GM19025 (cell line): ENCODE results near the gene NFKB1.
"Not testable (repeated sequence)": the region's sequence is repeated elsewhere in the genome, so short reads cannot be mapped to it uniquely, and the experiment has no call there.

Experiments used
- ATAC-seq: cut with Tn5 transposase; IDR thresholded peaks from one replicate; pipeline ENCODE4 v1.9.1; 2021; ENCODE audit warnings: mild to moderate bottlenecking, low read depth, moderate library complexity; ENCODE audit not compliant: unreplicated experiment

NFKB1 gene

DNA sequence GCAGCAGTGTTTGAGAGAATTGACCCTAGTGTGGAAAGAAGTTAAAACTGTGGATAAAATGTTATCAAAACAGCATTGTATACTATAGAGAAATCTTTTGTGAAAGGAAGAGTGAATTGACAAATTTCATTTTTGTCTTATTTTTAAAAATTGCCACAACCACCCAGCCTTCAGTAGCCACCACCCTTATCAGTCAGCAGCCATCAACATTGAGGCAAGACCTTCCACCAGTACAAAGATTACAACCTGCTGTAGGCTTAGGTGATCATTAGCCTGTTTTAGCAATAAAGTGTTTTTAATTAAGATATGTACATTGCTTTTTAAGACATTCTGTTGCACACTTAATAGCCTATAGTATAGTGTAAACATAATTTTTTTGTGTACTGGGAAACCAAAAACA is 91.1 kb downstream of the NFKB1 start:
- ATAC-seq, result no peak

DNA sequence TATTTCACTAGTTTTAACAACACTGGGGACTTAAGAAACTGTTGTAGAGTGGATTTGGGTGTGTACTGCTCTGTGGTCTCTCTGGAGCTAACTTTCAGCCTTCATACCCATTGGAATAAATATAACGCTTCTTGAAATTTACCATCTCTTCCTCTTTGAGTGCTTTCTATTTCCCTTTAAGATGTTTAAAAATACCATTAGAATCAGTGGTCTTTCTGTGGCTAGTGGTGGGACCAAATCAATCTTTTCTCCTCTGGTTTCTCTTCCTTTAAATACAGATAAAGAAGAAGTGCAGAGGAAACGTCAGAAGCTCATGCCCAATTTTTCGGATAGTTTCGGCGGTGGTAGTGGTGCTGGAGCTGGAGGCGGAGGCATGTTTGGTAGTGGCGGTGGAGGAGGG is 92.0 kb downstream of the NFKB1 start:
- ATAC-seq, result no peak

DNA sequence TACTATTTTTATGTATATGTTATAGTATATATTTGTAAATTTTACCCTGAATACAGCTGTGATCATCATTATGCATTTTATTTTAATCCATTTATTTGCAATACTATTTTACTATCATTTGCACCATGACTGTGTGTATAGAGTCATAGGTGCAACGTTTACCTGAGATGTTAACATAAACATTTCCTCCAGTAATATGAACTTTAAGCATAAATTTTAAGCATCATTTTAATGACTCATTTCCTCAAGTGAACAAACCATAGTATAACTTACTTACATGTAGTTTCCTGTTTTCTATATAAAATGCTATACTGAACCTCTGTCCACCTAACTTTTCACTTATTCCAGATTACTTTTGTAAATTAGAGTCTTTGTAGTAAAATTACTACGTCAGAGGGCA is 92.8 kb downstream of the NFKB1 start:
- no peak for ATAC-seq

DNA sequence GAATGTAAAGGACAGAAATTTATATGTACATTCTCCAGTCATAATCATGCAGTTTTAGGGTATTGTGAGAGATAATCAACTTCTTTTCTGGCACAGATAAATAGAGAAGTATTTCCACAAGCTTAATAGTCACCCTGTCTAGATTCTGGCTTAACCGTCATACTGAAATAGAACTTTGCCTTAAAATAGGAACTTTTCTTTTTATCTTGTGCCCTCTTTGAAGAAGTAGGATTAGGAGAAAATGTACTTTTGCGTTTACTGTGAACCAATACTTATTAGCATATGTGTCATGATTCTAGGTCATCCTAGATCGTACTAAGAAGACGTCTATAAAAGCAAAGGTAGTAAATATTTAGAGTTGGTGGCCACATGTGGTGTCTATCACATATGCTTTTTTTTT is 95.4 kb downstream of the NFKB1 start:
- ATAC-seq, result no peak

DNA sequence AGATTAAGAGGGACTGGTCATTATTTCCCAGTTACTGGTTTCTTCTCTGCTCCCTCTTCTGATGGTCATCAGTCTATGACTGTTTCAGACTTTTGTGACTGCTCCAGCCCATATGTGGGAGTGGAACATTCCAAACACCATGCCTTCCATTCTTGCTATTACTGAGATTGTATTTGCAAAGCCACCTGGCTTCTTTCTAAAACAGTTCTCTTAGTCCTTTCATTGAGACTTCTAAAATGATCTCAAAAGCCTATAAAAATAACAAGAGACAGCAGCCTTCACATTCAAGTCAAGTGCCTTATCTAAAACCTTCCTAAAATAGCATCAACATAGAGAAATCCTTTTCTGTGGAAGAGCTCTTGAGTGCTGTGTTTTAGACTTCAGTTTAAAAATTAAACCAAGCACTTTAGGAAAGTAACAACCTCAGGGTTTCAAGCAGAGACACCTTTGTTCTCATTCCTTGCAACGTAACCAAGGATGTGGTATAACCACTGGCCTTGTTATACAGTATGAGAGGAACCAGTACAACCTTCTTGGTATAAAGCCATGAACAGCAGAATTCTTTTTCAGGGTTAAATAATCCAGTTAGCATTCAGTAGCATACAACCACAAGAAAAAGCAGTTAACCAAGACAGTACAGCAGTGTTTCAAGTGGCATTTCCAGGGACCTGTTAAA is 97.1 kb downstream of the NFKB1 start:
- peak; percentile 78 for ATAC-seq

DNA sequence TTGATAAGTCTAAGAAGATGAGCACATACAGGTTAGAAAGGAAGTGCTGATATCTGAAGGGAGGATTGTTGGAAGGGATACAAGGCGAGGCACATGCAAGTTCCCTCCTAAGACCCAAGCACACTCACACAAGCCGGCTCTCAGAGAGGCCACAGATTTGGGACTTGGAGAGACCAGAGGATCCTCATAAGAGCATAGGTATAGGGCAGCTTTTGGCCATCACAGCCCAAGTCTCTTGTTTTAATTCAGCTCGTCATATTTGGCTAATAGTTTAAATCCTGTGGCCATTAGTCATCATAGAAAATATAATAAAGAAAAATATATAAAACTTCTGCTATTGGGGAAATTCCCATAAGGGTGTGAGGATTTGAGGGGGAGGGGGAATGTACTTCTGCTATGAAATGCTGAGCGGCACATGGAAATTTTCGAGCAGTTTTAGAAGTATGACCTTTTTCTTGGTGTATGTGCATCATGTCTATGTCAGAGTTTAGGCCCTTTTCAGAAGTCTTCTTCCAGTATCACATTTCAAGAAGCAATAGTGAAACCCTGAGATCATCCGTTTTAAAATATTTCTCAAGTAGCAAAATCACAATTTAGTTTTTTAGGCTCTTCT is 97.7 kb downstream of the NFKB1 start:
- peak; percentile 28 for ATAC-seq

DNA sequence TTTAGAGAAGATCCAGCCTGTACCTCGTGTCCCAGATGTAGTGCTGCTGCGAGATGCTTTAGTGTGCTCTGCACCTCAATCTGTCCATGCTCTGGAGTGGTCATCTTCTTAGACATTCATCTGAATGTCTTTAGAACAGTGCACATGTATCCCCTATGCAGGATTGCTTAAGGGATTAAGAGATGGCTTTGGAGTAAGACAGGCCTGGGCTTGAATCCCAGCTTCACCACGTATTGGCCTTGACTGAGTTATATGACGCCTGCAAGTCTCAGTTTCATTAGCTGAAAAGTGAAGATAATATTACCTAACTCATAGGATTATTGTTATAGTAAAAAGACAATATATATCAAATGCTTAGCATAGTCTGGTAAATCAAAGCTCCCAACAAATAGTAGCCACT is 98.3 kb downstream of the NFKB1 start:
- ATAC-seq, result no peak

DNA sequence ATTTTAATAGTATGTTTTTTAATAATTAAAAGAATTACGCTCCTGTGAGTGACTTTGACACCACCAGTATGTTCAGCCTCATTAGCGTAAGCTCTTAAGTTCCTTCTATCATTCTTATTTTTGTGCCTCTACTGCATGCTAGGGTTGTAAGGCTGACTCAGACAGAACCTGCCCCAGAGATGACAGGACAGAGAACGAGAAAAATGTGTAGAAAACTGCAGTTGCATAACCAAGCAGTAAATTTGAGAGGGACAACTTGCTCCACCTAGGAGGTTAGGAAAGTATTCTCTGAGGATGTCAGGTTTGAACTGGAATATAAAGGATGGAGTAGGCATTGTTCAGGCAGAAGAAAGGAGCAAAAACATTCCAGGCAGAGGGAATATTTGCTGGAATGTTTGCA is 98.7 kb downstream of the NFKB1 start:
- no peak for ATAC-seq

DNA sequence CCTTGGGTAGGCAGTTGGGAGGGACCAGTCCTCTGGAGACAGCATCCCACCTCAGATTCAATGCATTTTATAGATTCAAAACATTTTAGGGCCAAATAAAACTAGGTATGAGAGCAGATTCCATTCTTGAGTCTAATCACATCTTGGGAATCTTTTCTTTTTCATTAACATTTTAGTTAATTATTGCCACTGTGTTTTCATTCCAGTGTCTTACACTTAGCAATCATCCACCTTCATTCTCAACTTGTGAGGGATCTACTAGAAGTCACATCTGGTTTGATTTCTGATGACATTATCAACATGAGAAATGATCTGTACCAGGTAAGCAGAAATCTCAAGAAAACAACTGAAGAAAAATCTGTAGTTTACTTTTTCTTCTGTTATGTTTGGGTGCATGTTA is 99.5 kb downstream of the NFKB1 start:
- ATAC-seq, result no peak

DNA sequence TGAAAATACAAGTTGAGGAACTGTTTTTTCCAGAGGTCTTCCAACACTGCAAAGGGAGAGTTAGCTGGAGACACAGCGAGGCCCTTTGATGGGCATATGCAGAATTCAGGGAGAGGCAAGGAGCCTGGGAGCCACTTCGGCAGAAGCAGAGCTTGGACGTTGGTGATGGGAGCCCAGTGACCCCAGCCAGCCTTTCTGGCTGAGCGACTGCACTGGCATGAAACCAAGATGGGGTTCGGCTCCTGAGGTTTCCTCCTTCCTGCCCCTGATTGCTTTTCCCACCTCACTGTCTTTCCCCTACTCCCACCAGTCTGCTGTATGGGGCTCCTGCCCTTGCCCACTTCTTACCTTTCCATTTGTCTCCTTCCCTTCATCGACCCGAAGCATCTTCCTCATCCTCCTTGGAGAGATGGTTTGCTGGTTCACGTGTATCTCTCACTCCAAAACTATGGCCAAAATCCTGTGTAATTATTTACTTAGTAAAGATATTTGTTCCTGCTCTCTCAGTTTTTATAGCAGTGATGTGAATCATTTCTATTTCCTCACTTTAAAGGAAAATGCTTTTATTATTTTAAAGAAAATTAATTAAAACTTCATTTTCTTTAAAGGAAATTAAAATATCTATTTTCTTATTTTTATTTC is 100.5 kb downstream of the NFKB1 start:
- ATAC-seq, result no peak

DNA sequence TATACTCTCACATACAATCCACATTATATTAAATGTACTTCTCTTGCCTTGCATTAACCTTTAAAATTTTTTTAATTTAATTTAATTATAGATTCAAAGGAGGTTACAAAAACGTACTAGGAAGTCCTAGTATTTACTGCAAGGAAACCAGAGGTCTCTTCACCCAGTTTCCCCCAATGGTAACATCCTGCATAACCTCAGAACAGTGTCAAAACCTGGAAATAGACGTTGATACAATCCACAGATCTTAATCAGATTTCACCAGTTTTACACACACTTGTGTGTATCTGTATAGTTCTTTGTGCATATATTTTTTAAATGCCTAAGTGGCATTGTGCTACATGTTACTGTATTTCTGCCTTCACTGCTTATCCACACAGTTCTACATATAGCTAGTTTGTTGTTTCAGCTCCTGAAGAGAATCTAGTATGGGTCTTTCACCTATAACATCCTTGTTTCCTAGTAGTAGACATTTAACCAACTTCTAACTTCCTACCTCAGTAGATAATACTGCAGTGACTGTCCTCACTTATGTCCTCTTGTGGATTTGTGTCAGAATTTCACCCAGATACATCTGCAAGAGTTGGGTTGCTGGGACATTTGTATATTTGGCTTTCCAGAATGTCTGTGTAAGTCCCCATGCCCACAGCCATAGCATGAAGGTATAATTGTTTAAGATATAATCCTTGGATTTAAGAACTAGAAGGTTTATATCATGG is 103.2 kb downstream of the NFKB1 start:
- ATAC-seq, result no peak

DNA sequence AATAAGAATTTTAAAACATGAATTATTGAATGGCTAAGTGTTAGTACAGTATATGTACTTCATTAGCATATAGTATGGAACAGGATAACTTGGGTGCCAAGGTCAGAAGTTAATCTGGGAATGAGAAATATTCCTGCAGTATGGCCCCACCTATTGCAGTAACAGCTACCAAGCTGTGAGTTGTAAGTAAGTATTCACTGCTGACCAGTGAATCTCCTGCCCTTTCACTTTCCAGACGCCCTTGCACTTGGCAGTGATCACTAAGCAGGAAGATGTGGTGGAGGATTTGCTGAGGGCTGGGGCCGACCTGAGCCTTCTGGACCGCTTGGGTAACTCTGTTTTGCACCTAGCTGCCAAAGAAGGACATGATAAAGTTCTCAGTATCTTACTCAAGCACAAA is 105.1 kb downstream of the NFKB1 start:
- no peak for ATAC-seq

DNA sequence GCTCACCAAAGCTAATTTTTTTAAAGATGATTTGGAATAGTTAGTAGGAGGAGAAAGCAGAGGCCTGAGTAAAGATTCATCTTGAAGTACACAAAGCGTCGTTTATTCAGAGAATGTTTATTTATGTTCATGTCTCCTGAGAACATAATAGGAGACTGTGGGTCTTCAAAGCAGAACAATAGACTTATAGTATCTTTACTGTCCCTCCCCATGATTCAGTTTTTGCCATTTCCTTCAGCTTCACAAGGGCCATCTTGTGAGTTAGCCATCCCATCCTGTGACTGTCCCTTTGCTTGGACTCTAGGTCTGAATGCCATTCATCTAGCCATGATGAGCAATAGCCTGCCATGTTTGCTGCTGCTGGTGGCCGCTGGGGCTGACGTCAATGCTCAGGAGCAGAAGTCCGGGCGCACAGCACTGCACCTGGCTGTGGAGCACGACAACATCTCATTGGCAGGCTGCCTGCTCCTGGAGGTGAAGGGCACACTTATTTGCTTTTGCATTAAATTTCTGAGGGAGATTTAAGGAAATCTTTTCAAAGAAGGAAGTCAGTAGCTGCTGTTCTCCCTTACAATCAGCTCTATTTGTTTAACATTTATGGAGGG is 105.8 kb downstream of the NFKB1 start:
- no peak for ATAC-seq

DNA sequence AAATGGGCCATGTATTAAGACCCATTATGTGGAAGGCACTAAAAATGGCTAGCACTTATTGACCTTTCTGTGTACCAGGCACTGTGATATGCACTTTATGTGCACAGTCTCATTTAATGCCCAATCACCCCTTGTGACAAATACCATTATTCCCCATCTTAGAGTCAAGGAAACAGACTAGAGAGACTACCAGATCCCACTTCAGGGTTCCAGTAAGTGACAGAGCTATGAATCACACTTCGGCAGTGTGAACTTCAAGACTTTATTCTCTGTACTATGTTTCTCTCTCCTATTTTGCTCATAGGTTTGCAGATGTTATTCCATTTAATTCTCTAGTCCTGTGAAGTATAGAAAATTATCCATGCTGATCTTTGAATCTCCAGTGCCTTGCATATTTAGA is 107.0 kb downstream of the NFKB1 start:
- no peak for ATAC-seq

DNA sequence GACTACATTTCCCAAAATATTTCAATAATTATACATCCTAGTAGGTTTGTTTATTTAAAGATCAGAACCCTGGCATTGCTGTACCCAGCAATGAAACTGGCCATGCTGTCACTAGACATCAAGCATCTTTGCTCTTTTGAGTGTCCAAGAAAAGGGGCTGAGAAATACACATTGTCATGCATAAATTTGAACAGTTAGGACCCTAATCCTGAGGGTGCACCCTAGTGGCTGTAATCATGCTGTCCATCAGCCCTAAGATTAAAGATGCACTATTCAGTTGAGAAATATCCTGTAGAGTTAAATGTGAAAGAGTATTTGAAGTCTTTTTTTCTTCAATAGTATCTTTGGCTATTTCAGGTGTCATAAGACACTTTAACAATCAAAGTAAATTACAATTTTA is 108.8 kb downstream of the NFKB1 start:
- no peak for ATAC-seq

DNA sequence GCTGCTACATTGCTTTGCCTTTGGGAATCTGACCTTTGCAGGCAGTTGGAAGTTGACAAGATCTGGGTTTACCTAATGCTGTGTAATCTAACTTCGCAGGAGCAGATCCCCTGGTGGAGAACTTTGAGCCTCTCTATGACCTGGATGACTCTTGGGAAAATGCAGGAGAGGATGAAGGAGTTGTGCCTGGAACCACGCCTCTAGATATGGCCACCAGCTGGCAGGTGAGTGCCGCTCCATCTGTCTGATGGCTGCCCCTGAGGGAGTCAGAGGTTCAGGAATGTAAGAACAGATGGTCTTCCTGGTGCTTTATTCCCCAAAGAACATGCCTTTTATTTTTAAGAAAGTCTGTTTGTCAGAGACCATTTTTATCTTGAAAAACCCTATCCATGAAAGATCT is 109.3 kb downstream of the NFKB1 start:
- no peak for ATAC-seq

DNA sequence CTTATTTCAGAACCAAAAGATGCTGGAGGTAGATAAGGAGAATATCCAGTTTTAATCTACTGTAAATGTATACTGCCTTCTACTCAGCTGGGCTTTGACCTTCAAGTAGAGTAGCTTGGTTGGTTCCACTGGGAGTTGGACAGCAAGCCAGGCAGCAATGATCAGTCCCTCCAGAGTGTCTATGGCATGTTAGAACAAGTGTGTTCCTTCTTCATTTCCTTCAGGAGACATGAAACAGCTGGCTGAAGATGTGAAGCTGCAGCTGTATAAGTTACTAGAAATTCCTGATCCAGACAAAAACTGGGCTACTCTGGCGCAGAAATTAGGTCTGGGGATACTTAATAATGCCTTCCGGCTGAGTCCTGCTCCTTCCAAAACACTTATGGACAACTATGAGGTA is 111.1 kb downstream of the NFKB1 start:
- no peak for ATAC-seq

DNA sequence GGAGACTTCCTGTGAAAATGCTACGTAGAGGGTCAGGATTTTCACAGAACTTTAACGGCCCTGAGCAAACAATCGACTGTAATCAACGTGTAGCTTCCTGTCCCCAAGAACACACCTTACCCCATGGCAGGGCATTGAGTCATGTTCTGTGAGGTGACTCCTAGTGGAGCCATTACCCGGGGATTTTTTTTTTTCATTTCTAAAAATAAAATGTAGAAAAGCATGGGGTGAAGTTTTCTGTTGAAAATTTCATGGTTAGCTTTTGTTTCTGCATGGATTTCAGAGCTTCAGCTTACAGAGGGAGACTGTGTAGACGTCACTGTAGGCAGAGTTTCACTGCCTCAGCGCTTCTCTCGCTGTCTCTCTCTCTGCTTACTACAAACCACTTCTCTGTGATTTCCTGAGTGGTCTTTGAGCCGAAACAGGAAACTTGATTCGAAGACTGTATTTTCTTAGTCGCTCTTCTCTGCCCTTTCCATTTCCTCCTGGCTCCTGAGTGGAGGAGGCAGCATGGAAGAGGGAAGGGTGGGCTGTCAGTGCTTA is 111.7 kb downstream of the NFKB1 start:
- ATAC-seq, result no peak

DNA sequence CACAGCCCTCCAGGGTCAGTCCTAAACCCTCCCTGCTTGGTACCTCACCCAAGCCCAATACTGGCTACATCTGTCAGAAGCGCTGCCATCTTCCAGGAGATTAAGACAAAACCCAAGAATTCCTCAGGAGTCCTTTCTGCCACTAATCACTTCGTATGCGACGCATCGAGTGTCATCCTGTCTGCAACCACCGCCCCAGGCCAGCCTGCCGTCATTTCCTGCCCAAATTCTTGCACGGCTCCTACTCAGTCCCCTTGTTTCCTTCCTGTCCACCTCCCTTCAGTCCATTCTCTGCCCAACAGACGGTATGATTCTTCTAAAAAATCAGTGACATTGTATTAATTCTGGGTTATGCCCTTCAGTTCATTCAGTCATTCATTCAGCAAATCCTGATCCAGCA is 113.6 kb downstream of the NFKB1 start:
- ATAC-seq, result no peak

DNA sequence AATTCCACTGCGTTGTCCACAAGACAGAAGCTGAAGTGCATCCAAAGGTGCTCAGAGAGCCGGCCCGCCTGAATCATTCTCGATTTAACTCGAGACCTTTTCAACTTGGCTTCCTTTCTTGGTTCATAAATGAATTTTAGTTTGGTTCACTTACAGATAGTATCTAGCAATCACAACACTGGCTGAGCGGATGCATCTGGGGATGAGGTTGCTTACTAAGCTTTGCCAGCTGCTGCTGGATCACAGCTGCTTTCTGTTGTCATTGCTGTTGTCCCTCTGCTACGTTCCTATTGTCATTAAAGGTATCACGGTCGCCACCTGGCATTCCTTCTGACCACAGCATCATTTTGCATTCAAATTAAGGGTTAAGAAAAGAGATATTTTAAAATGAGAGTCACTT is 115.5 kb downstream of the NFKB1 start:
- ATAC-seq, result no peak

DNA sequence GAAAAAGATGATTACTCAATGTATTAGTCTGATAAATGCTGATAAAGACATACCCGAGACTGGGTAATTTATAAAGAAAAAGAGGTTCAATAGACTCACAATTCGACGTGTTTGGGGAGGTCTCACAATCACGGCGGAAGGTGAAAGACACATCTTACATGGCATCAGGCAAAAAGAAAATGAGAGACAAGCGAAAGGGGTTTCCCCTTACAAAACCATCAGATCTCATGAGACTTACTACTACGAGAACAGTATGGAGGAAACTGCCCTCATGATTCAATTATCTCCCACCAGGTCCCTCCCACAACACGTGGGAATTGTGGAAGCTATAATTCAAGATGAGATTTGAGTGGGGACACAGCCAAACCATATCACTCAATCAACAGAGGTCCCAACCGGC is 117.9 kb downstream of the NFKB1 start:
- ATAC-seq, result not testable (repeated sequence)
